ENCODE measurements around the gene SLC35G1.

- no peak for TF ChIP-seq CTCF (IDR thresholded peaks at IDR 0.05)
- no peak for TF ChIP-seq EP300 (IDR thresholded peaks at IDR 0.05)
These were observed 42.6 kb upstream of the SLC35G1 start for GRCh38 chr10:93851169-93851568.

Measured in gastroesophageal sphincter (tissue), 3 donors.